HK-2 (cell line): Measurements from ENCODE around the gene KLHL3.

Experiments
- DNase-seq: peaks from one replicate; pipeline ENCODE4 v3.0.0-alpha.2; 2018; ENCODE audit not compliant: unreplicated experiment

KLHL3 gene

GRCh38 chr5:137708796-137709559 is 26.9 kb downstream of the KLHL3 start:
- DNase-seq: no peak

DNA sequence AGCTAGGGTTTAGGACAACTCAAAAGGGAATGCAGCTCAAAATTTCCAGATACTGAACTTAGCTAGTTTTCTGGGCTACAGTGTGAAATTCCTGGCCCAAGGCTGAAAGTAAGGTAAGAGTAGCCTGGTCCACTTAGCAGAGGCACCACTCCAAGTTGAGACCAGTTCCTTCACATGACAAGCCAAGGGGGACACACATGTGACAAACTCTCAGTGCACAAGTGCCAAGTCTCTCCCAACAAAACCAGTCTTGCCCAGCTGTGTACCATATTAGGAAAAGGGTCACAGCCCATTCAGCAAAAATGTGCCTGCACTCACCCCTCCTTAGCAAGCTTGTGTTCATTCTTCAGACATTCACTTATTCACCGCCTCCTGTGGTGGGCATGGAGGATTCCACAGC is 27.8 kb downstream of the KLHL3 start:
- no peak for DNase-seq

GRCh38 chr5:137706841-137707240 is 29.0 kb downstream of the KLHL3 start:
- DNase-seq: no peak

GRCh38 chr5:137705106-137705505 is 30.8 kb downstream of the KLHL3 start:
- DNase-seq: no peak

- no peak for DNase-seq
These were observed 32.3 kb downstream of the KLHL3 start for GRCh38 chr5:137703565-137703964.

- DNase-seq: no peak
These were observed 35.6 kb downstream of the KLHL3 start for GRCh38 chr5:137700282-137700680.

GRCh38 chr5:137699336-137700281 is 36.3 kb downstream of the KLHL3 start:
- no peak for DNase-seq

DNA sequence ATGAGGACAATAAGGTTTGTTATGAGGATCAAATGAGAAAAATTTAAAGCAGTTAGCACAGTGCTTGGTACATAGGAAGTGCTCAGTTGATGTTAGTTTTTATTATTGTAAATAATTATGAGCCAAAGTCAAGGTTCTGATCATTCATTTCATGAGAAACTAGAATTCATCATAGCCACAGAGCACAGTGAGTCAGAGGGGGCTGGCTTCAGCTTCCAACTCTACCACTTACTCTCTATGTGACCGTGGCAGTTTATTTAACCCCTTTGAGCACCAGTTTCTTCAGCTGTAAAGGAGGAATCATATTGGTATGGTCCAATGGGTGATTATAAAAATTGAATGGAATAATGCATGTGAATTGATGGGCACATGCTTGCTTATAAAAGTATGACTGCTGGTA is 39.4 kb downstream of the KLHL3 start:
- no peak for DNase-seq

GRCh38 chr5:137695651-137696428 is 40.0 kb downstream of the KLHL3 start:
- no peak for DNase-seq

- DNase-seq: no peak
These were observed 41.8 kb downstream of the KLHL3 start for GRCh38 chr5:137693951-137694721.

DNA sequence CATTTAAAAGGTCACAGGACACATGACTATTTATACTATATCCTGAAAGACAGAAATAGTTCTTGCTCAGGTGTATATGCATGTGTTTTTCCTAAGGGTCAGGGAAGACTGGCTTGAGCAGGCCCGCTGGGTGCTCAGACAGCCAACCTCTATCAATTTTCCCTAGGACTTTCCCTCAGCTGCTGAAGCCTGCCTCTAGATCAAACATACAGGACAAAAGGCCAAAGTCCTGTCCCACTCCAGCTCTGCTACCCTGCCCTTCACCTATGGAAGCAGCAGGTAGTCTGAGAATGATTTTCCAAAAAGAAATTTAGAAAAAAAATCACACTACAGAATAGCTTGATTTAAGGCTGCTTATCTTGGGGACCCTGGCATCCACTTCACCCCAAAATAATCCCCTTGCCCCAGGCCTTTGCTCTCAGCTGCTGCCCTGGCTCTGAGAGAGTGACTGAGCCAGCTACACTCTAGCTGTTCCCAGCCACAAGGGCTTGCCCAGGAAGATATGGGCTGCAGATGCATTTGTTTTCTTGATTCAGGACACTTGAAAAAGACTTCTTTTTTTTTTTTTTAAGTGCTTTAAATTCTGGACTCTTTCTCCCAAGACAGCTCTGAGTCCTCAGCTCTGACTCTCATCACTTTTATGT is 42.5 kb downstream of the KLHL3 start:
- DNase-seq: no peak

DNA sequence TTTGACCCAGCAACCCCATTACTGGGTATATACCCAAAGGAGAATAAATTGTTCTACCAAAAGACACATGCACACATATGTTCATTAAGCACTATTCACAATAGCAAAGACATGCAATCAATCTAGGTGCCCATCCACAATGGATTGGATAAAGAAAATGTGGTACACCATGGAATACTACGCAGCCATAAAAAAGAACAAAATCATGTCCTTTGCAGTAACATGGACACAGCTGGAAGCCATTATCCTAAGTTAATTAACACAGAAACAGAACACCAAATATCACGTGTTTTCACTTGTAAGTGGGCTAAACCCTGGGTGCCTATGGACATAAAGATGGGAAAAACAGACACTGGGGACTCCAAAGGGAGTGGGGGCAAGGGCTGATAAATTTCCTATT is 46.6 kb downstream of the KLHL3 start:
- no peak for DNase-seq

DNA sequence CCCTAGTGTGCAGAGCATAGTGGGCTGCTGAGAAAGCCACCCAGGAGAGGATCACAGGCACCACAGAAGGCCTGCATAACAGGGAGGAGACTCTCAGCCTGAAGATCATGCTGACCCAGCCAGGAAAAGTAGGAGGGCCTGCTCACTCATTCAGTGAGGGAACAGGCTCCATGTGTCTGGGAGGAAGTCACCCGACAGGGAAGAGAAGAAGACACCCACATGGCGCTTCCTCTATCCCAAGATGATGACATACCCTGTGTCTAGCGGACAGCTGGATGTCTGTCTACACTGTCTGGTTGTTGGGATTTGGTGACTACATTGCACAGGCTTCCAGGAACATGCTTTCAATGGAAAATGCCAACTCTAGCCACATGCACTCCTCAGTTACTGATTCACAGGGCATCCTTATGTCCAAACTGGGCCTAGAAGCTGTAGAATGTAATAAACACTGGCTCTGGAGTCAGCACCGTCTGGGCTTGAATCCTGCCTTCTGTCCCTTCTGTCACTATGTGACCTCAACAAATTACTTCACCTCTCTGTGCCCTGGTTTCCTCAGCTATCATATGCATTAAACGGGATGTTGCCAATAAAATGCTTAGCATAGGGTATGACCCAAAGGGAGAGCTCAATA is 47.6 kb downstream of the KLHL3 start:
- no peak for DNase-seq

- no peak for DNase-seq
These were observed 51.1 kb downstream of the KLHL3 start for GRCh38 chr5:137684761-137685160.

GRCh38 chr5:137681191-137681590 is 54.7 kb downstream of the KLHL3 start:
- no peak for DNase-seq

GRCh38 chr5:137679910-137680309 is 56.0 kb downstream of the KLHL3 start:
- no peak for DNase-seq

GRCh38 chr5:137679195-137679594 is 56.7 kb downstream of the KLHL3 start:
- no peak for DNase-seq

- DNase-seq: no peak
These were observed 63.0 kb downstream of the KLHL3 start for GRCh38 chr5:137672881-137673280.

DNA sequence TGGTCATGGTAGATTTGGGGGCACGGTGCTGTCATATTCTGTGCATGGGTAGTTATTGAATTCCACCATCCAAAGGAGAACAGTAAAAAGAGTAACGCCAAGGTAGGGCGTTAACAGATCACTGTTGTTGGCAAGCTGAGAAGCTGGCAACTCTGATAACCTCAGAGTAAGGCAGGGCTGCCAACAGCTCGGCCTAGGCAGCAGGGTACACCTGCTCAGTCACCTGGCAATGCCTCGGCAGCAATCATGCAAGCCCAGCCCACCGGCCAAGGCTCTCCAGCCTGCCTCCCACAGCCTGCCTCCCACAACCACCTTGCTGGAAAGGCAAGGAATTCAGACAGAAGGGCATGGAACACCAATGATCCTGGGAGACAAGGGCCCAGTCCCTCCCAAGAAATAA is 63.9 kb downstream of the KLHL3 start:
- DNase-seq: no peak

- DNase-seq: no peak
These were observed 66.1 kb downstream of the KLHL3 start for GRCh38 chr5:137669811-137670210.
